Activated CD4-positive, alpha-beta T cell treated with anti-CD3 and anti-CD28 coated beads, Interleukin-2, amount 50 U/mL, for 24 hours (primary cell): Measurements from ENCODE around the gene TBPL1.
"Not testable (repeated sequence)": the region's sequence is repeated elsewhere in the genome, so short reads cannot be mapped to it uniquely, and the experiment has no call there.

Experiments used
- DNase-seq, 2 donors: peaks; one replicate each; pipeline ENCODE4 v3.0.0-alpha.2; 2020; ENCODE audit warnings: low read depth in 1 of 2, low spot score in 1 of 2

Gene TBPL1

DNA sequence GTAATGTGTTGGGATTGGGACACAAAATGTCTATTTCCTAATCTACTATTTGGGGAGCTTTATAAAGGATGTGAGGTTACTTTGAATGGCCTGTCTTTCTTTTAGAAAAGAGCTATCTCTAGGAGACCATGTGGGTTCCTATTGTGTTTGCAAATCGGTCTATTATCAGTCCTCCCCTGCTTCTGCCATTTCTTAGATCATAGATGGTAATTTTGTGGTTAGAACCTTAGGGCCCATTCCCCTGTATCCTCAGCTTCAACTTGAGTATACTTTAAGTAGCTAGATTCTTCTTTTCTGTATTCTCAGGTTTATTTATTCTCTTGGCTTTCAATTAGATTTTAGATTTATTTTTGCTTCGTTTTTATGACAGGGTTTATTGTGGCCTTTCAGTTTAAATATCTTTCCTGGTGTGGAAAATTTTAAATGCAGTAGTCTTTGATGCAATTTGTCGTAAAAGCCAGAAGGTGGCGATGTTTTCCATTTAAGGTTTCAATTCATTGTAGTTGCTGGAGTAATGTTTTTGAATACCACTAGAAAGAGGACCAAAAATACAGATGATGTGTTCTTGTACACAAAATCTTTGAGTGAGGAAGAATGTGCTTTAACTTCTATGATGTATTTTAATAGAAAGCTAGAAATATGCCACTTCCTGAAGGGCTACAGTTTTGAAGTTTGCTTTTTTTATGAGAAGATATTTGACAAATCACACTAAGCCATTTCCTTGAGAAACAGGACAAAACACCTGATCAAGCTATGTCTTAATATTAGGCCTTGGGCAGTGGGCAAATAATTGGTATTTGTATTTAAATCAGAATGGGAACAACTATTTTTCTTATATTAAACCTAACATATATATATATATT is 20.3 kb downstream of the TBPL1 start:
- no peak for DNase-seq

GRCh38 chr6:133977983-133978895 is 25.2 kb downstream of the TBPL1 start:
- no peak for DNase-seq

DNA sequence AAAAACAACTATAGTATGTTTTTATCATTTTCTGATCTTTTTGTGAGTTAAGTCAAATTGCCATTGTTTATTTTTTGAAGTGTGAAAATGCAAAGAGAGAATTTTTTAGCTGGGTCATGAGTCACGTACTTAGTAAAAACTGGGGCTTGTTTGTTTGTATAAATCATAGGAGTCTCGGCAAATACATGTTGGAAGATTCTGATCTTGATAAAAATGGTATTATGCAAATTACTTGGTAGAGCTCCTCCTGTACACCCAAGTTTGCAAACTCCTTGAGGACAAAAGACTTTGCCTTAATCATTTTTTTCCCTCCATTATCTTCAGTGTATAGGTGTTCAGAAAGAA is 25.8 kb downstream of the TBPL1 start:
- DNase-seq: no peak

- not testable (repeated sequence) for DNase-seq
Observed at GRCh38 chr6:133979269-133979963, 26.4 kb downstream of the TBPL1 start.

DNA sequence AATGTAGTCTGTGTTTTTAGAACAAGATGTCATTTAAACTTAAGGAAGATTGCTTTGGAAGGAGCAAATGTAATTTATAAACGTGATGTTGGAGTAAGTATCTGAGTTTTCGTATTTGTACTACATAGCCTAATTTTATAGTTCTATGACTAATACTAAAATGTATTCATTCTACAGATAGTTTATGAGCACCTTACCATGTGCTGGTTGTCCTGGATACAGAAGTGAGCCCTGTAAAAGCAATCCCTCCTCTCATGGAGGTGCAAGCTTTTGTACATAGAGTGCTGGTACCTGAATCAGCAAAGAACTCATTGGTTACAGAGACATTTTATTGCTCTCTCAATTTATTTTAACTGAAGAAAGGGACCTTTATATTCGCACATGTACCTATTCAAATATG is 27.1 kb downstream of the TBPL1 start:
- no peak for DNase-seq

DNA sequence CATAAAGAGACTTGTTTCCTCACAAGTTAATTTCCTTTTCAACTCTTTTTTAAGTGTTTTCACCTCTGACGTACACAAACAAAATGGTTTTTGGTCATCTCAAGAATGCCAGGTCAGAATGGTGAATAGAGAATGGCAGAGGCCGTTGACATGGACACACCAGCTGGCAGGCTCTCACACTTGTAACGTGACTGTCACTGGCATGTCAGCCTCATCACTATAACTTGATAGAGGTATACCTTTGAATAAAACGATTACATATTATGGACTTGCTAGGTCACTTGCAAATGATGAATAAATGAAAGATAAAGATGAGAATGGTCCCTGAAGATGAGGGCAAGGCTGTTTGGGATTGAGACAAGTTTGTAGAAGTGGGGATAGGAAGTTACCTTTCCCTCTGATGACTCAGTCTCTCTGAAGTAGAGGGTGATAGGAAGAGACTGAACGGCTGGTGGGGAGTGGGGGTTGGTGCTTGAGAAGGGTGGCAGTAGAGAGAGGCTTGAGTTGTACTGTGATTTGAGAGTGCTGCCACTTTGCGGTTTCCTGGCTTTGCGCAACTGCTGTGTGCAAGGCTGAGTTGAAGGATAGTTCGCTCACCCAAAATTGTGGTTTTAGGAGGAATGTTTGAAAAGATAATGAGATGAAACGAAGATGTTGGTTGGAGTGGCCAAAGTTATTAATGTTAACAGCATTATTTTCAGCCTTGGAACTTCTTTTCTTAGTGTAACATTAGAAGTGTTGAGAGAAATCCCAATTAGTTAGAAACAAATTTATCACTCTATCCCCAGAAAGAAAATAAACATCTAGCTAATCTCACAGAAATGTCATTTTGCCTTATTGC is 30.3 kb downstream of the TBPL1 start:
- DNase-seq: peak in 1 of 2 donors; percentile 27

DNA sequence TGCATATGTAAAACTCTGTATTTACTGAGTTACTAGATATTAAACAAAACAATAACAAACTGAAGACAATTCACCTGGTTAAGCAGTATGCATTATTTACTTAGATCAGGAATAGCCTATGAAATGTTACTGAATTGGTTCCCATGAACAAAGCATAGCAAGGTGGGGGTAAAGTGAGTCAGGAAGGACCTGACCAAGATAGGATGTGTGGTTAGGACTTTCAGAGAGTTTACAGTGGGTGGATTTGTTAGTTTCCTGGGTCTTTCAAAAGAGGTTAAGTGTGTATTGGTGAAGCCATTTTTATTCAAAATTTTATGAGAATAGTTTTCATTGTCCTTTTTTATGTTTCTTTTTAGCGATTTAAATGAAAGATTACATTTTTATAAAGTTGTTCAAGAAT is 32.9 kb downstream of the TBPL1 start:
- no peak for DNase-seq

- no peak for DNase-seq
Observed at GRCh38 chr6:133986942-133987341, 33.9 kb downstream of the TBPL1 start.

DNA sequence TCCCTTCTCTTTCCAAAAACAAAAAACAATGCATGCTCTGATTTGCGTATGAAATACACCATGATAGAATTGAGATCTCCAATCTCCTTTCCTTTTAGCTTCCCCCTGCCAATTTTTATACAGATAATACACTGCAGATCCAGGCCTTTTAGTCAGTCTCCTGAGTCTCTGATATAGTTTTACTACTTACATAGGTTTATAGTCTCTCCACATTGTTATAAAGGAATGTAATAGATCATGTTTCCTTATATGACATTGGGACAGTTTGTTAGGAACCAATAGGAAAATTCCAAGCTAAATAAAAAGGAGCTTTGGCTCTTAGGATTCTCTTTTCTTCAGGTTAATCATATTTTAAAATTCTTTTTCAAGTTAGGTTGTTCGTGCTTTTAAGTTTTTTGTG is 36.5 kb downstream of the TBPL1 start:
- DNase-seq: no peak

DNA sequence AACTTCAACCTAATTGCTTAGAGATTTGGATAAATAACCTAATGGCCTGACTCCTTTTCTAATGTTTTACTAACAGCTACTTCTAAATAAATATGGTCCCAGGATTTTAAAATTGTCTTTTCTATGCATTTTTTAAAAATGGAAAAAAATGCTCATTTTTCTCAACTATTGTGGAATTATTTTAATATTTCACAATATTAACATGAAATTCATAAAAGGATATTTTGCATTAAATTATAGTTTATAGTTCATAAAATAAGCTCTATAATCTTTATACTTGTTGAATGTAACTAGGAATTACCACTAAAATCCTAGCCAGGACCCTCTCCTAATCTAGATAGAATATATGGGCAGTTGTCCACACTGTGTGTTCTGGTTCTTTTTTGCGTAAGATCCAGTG is 37.3 kb downstream of the TBPL1 start:
- DNase-seq: no peak

DNA sequence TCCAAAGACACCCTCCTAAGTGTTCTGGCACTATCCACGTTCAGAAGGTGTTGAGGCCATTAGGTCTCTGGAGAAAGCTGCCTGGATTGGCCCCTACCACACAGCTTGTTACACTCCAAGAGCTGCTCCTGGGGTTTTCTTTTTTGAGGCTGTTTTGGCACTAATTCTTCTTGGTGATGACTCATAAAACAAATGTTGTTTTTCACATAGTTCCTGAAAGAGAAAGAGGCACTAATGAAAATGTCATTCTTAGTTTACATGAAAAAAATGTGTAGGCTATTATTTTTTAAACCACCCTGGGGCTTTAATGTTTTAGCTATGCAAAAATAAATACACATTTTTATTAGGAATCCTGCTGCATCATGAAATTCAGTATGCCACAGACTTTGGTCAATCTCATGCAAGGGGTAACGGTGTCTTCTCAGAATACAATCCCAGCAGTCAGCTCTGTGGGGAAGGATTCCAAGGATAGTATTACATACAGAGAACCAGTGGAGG is 38.1 kb downstream of the TBPL1 start:
- DNase-seq: no peak

- no peak for DNase-seq
Observed at GRCh38 chr6:133992992-133993680, 40.1 kb downstream of the TBPL1 start.

DNA sequence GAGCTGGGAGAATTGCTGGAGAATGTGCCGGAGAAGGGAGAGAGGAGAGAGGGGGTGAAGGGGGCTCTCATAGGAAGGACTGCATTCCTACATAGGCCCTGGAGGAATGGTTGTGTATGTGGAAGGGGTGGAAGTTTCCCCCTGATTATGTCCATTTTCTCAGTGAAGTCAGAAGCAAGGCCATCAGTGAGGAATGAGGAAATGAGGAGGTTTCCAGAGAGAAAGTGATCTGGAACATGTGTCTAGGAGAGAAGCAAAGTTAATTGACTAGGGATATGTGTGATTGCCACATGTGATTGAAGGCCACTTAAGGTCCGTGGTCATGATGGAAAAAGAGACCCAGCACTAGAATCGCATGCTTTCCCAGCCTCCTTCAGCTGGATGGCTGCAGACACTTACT is 42.3 kb downstream of the TBPL1 start:
- no peak for DNase-seq

- DNase-seq: no peak
Observed at GRCh38 chr6:133995758-133996157, 42.7 kb downstream of the TBPL1 start.

GRCh38 chr6:133997267-133997666 is 44.2 kb downstream of the TBPL1 start:
- no peak for DNase-seq

DNA sequence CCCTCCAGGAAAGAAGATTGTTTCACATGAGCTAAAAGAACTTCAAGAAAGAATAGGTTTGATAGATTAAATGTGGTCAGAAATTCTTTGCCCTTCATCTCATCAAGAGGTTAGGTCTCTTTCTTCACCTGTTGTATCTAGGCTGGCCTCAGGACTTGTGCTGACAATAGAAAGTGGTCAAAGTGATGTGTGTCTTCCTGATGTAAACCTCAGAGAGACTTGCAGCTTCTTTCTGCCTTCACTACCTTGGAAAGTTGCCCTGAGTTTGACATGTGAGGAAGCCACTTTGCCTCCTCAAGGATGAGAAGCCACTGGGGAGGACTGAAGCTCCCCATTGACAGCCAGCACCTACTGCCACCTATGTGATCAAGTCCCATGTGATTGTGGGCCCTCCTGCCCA is 46.3 kb downstream of the TBPL1 start:
- DNase-seq: no peak

- no peak for DNase-seq
Observed at GRCh38 chr6:134000443-134000842, 47.4 kb downstream of the TBPL1 start.

DNA sequence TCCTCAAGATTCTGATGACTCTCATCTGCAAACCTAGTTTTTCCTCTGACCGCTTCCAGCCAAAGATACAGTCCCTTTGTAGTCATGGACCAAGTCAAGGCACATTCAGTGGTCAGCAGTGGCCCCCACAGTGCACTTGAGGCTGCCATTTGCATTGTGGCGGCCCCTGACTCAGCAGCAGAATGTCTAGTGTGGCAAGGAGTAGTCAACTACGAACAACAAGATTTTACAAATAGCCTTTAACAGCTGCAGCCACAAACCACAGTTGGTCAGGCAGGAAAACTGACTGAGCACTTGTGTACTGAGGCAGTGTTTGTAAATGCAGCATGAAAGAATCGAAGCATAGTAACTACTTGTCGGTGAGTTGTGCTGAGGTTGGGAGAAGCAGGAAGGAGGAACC is 49.8 kb downstream of the TBPL1 start:
- DNase-seq: no peak

DNA sequence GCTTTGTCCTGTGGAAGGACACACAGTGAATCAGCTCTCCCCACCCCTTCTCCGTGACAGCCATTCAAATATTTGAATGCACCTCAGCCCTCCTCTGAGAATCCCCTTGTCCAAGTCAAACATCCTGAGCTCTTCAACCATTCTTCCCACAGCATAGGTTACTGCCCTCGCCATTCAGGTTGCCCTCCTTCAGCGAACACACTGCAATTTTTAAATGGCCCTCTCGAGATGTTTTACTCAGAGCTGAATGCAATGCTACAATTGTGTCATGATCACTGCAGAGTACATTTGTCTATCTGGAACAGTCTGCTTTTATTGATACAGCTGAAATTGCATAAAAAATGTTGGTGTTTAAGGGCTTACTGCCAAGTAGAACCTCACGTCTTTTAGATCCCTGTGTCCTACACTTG is 50.5 kb downstream of the TBPL1 start:
- DNase-seq: no peak

DNA sequence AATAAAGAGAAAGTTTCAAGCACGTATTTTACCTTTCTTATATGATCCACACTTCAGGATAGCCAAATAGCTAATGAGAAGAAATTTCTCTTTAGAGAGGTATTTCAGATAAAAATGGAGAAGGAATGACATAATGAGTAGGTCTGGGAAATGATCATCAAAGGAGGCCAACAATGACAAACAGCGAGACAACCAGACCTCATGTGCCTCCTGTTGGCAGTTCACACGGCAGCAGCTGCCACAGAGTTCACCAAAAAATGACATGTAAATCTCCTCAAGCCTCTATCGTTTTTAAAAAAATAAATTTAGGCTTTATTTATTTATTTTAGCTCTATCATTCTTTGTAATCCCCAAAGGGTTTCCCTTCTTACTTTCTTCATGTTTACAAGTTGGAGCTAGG is 51.7 kb downstream of the TBPL1 start:
- no peak for DNase-seq
